OCI-M2 (cell line): ENCODE results near the gene PMEL.
"Not testable (repeated sequence)": the region's sequence is repeated elsewhere in the genome, so short reads cannot be mapped to it uniquely, and the experiment has no call there.

Experiments
- DNase-seq: peaks from one replicate; lab custom pipeline; 2025; ENCODE audit not compliant: unreplicated experiment; lab: John Stamatoyannopoulos, UW

Gene PMEL

DNA sequence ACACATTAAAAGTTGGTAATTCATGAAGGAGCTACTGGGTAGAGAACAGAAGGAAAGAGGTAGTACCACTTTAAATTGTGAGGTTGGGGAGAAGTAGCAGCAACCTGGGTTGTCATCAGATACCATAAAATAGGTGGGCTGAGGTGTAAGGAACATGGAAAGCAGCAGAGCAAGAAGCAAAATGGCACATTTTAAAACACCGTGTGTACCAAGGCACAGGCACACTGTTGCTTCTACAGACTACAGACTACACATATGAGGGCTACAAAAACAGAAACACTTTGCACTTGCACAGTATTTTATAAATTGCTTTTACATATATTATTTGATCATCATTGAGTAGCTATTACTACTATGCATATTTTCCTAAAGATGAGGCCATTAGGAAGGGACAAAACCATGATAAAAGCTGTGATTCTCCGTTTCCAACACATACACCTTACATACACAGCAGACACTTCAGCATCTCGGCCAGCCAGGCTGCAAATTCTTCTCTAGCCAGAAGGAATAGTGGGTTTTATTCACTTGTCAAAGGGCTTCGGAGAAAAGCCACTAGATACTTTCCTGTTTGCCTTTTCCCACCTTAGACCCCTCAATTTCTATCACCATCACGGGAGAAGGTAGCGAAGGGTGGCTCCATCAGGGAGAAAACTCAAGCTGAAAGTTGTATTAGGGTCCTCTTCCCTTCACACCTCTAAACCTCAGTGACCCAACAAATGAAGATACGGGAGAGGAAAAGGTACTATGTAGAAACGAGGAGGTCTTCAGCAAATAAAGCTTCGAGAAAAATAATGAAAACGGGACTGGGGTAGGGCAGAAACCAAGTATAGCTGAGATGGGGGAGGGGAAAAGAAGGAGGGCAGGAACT, 39.7 kb downstream of the PMEL start:
- no peak for DNase-seq

DNA sequence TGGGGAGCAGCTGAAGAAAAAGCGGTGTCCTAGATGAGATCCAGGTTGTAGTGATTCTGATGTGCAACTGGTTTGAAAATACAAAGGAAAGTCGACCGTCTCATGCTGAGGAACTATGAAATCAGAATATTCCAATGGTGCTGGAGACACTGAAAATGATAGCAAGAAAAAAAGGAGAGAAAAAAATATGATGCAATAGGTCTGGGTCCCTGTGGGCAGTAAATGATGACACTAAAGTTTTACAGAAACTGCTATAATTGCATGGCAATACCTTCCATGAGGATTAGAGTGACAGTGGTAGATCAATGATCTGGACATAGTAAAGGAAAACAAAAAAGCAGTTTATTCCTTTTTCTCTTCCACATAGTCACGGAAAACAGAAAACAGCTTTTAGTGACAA, 40.5 kb downstream of the PMEL start:
- DNase-seq, result no peak

DNA sequence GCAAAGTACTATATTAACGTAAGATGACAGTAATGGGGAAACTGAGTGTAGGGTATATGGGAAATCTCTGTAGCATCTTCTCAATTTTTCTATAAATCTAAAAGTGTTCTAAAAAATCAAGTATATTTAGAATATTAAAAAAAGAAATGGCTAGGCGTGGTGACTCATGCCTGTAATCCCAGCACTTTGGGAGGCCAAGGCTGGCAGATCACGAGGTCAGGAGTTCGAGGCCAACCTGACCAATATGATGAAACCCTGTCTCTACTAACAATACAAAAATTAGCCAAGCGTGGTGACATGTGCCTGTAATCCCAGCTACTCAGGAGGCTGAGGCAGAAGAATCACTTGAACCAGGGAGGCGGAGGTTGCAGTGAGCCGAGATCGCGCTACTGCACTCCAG, 42.2 kb downstream of the PMEL start:
- DNase-seq, result not testable (repeated sequence)

DNA sequence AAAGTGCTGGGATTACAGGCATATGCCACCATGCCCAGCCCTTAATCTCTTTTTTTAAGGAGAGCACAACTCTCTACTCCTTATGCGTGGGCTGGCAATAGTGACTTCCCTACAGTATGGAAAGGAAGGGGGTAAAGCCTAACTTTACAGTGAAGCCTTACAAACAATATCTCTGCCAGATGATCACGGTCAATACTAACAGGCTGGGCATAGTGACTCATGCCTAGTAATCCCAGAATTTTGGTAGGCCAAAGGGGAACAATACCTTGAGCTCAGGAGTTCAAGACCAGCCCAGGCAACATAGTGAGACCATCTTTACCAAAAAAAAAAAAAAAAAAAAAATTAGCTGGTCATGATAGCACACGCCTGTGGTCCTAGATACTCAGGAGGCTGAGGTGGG, 43.7 kb downstream of the PMEL start:
- no peak for DNase-seq

DNA sequence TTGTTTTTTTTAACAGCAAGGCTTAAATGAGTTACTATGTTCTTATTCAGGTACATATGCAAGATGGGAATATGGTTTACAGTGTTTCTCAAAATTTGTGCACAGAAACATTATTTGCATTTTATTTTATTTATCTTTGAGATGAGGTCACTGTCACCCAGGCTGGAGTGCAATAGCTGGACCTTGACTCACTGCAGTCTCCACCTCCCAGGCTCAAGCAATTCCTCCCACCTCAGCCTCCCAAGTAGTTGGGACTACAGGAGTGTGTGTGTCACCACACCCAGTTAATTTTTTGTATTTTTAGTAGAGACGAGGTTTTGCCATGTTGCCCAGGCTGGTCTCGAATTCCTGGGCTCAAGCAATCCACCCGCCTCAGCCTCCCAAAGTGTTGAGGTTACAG, 46.8 kb downstream of the PMEL start:
- DNase-seq, result not testable (repeated sequence)

DNA sequence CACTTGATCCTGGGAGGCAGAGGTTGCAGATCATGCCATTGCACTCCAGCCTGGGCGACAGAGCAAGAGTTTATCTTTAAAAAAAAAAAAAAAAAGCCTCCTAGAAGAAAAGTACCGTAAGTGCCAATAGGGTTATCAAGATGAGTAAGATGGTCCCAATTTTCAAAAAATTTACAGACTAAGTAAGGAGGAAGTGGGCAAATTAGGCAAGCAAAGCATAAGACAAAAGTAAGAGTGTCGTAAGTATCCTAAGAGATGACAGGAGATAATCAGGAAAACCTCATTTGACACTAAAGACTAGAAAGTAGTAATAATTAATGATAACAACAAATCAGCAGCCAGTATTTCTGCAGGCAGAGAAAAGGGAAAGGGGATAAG, 50.4 kb downstream of the PMEL start:
- no peak for DNase-seq

DNA sequence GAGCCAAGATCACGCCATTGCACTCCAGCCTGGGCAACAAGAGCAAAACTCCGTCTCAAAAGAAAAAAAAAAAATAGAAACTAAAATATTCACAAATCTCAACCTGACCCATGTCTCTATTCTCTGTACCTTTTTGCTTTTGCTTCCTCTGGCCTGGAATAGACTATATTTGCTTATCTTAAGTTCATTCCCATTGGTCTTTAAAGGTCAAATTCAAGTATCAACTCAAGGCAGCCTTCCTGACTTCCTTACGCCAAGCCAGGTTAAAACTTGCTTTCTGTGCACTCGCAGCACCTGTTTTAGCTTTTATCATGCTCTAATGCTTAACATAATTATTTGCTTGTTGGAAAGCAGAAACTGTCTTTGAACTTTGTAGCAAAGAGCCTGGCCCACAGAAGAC, 52.9 kb downstream of the PMEL start:
- no peak for DNase-seq

DNA sequence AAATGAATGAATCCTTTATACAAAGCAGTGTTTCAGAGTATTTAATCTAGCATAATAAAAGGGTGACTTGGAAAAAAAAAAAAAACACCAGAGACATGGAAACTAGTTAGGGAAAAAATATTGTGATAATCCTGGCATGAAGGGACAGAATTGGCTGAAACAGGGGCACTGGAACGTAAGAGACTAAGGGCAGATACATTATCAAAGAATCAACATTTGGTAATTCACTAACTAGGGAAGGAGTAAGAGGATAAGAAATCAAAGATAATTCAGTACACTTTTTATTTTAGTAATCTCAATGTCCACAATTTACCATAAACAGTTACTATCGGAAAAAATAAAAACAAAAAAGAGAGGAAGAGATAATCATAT, 56.3 kb downstream of the PMEL start:
- no peak for DNase-seq

DNA sequence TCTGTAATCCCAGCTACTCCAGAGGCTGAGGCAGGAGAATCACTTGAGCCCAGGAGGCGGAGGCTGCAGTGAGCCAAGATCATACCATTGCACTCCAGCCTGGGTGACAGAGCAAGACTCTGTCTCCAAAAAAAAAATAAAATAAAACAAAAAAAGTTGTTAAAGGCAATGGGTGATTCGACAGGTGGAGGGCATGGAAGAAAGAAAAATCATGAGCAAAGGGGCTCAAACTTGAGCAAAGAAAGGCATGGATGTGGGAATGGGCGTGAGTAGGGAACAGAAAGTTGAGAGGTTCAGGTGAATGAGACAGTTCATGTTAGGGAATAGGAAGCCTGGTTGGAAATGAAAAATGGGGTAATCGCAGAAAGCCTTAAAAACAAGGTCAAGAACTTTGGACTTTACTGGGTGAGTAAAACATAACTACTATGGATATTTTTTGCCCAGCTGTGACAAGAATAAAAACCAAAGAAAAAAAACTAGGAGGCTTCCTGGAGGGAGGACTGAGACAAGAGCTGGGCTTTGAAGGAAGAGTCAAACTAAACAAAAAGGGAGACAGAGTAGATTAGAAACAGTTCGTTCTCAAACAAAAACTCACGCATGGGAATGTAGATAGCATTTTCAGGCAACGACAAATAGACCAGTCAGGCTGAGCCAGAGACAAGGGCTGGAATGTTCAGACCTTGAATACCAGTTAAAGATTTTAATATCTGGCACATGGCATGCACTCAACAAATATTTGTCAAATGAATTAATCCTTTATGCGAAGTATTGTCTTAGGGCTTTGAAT, 56.9 kb downstream of the PMEL start:
- DNase-seq, result no peak

DNA sequence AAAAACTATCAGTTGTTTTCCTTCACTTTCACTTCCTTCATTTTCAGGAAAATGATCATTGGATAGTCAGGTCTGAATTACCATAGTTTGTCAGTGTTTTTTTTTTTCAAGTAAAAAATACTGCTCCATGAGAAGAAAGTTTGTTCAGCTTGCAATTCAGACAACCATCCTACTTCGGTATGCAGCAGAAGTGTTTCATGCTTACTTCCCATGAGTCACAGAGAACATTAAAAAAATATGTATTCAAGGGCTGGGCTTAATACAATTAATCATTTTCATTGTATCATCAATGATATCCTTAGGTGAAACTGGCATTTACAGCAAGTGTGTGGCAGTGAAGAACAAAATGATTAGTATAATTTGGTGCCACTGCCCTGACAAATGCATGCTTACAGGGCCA, 59.8 kb downstream of the PMEL start:
- DNase-seq, result no peak
